ENCODE data around the gene ATP11A.

DNA sequence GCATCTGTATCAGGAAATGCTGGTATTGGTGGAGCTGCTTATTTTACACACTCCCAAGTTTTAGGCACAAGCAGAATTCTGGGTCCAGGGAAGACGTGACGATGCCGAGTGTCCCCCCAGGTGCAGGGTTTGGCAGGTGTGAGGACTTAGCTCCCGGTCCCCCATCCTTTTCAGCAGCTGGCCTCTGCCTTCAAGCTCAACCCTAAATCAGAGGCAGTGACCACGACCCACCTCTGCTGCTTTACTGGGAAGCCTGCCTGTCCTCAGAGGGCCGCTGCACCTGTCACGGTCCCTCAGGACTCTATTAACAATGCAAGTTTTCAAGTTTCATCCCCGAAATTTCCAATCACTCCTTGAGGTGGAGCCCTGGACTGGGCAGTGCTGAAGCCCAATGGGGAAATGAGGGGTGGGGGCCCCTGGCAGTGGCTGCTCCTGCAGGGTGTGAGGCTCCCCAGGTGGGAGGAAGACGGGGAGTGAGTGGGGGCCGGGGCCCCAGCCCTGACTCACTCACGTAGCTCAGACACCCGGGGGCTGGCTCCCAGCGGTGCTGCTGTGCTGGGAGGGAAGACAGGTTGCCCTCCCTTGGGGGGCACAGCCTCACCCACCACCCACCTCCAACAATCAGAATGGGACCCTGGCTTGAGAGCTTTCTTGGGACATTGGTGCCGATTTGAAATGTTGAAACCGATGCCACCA, 186.6 kb downstream of the ATP11A start:
- TF ChIP-seq, protein P1, sequence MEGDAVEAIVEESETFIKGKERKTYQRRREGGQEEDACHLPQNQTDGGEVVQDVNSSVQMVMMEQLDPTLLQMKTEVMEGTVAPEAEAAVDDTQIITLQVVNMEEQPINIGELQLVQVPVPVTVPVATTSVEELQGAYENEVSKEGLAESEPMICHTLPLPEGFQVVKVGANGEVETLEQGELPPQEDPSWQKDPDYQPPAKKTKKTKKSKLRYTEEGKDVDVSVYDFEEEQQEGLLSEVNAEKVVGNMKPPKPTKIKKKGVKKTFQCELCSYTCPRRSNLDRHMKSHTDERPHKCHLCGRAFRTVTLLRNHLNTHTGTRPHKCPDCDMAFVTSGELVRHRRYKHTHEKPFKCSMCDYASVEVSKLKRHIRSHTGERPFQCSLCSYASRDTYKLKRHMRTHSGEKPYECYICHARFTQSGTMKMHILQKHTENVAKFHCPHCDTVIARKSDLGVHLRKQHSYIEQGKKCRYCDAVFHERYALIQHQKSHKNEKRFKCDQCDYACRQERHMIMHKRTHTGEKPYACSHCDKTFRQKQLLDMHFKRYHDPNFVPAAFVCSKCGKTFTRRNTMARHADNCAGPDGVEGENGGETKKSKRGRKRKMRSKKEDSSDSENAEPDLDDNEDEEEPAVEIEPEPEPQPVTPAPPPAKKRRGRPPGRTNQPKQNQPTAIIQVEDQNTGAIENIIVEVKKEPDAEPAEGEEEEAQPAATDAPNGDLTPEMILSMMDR (conservative IDR thresholded peaks at IDR 0.05; ENCODE audit: low read depth, low read length): no peak
- TF ChIP-seq EZH2phosphoT487 (IDR thresholded peaks at IDR 0.05; ENCODE audit: borderline replicate concordance, low read length): no peak
